Measurements from ENCODE around the gene UBQLN3. TPM values are rescaled to one million over a fixed set of nuclear protein-coding genes. Genes with fewer than 3 reads are reported as not detected.

The UBQLN3 gene
- total RNA-seq, 1 donor from 2014 or later = not detected

- no peak overlapping the region for H2AFZ ChIP-seq (ENCODE audit: low read depth, low read length)
- no peaks in the 10 kb centered on the region for H3K4me1 Mint-ChIP-seq (ENCODE audit: low read depth, unreplicated experiment)
- H3K4me1 ChIP-seq (ENCODE audit: insufficient read depth, low read length) = no peaks in the 10 kb centered on the region
- no peaks in the 10 kb centered on the region for H3K27me3 ChIP-seq (ENCODE audit: insufficient read depth, low read length)
- FAIRE-seq (no peak), DNase-seq (ENCODE audit: low read depth) (no peak)
- H4K20me1 ChIP-seq (ENCODE audit: insufficient read depth, low read length) = no peaks in the 10 kb centered on the region
- no peaks in the 10 kb centered on the region for H3K36me3 ChIP-seq (ENCODE audit: insufficient read depth, low read length)
- no peaks in the 10 kb centered on the region for H3K79me2 ChIP-seq (ENCODE audit: insufficient read depth, low read length)
- no peak overlapping the region for H3K27ac ChIP-seq (ENCODE audit: low read depth, low read length)
- H3K9ac ChIP-seq (ENCODE audit: low read length) = no peak overlapping the region
- no peak overlapping the region for H3K27ac Mint-ChIP-seq (ENCODE audit: unreplicated experiment)
- H3K9me3 Mint-ChIP-seq (ENCODE audit: unreplicated experiment) = no peaks in the 10 kb centered on the region
- H3K36me3 Mint-ChIP-seq (ENCODE audit: low read depth, unreplicated experiment) = peaks cover 2% of the 10 kb centered on the region
- H3K4me2 ChIP-seq (ENCODE audit: low read length) = no peak overlapping the region
- no peak for TF ChIP-seq CTCF (IDR thresholded peaks at IDR 0.05; ENCODE audit: insufficient read depth, low read depth, low read length)
- TF ChIP-seq EZH2 (IDR thresholded peaks at IDR 0.05; ENCODE audit: insufficient read depth, low read length) = no peak
- H3K4me3 Mint-ChIP-seq (ENCODE audit: unreplicated experiment) = no peak overlapping the region
- no peak overlapping the region for H3K4me3 ChIP-seq (ENCODE audit: insufficient read depth, low read depth, low read length)
- H3K9me3 ChIP-seq (ENCODE audit: insufficient read depth, low read depth, low read length) = no peaks in the 10 kb centered on the region
- no peaks in the 10 kb centered on the region for H3K27me3 Mint-ChIP-seq (ENCODE audit: low read depth, unreplicated experiment)
Measured at GRCh38 chr11:5536482-5536881, 26.7 kb upstream of the UBQLN3 start.

GRCh38 chr11:5534046-5534445 is 24.3 kb upstream of the UBQLN3 start:
- no peak overlapping the region for H3K4me3 Mint-ChIP-seq (ENCODE audit: unreplicated experiment)
- TF ChIP-seq CTCF (IDR thresholded peaks at IDR 0.05; ENCODE audit: insufficient read depth, low read depth, low read length) = no peak
- no peak for TF ChIP-seq EZH2 (IDR thresholded peaks at IDR 0.05; ENCODE audit: insufficient read depth, low read length)
- Histone ChIP-seq H3K36me3 (ENCODE audit: insufficient read depth, low read length) (no peaks in the 10 kb centered on the region), H2AFZ (ENCODE audit: low read depth, low read length) (no peak overlapping the region), H3K79me2 (ENCODE audit: insufficient read depth, low read length) (no peaks in the 10 kb centered on the region), H3K9me3 (ENCODE audit: insufficient read depth, low read depth, low read length) (no peaks in the 10 kb centered on the region), H3K27me3 (ENCODE audit: insufficient read depth, low read length) (no peaks in the 10 kb centered on the region), H3K27ac (ENCODE audit: low read depth, low read length) (no peak overlapping the region), H3K4me3 (ENCODE audit: insufficient read depth, low read depth, low read length) (no peak overlapping the region), H3K9ac (ENCODE audit: low read length) (no peak overlapping the region), H4K20me1 (ENCODE audit: insufficient read depth, low read length) (no peaks in the 10 kb centered on the region), H3K4me1 (ENCODE audit: insufficient read depth, low read length) (no peaks in the 10 kb centered on the region), H3K4me2 (ENCODE audit: low read length) (no peak overlapping the region)
- no peaks in the 10 kb centered on the region for H3K4me1 Mint-ChIP-seq (ENCODE audit: low read depth, unreplicated experiment)
- FAIRE-seq (no peak), DNase-seq (ENCODE audit: low read depth) (no peak)
- peaks cover 4% of the 10 kb centered on the region for H3K27me3 Mint-ChIP-seq (ENCODE audit: low read depth, unreplicated experiment)
- H3K9me3 Mint-ChIP-seq (ENCODE audit: unreplicated experiment) = no peaks in the 10 kb centered on the region
- H3K27ac Mint-ChIP-seq (ENCODE audit: unreplicated experiment) = no peak overlapping the region
- H3K36me3 Mint-ChIP-seq (ENCODE audit: low read depth, unreplicated experiment) = peaks cover 2% of the 10 kb centered on the region

GRCh38 chr11:5531053-5531831 is 21.5 kb upstream of the UBQLN3 start:
- TF ChIP-seq EZH2 (IDR thresholded peaks at IDR 0.05; ENCODE audit: insufficient read depth, low read length) (no peak), CTCF (IDR thresholded peaks at IDR 0.05; ENCODE audit: insufficient read depth, low read depth, low read length) (no peak)
- H3K4me3 ChIP-seq (ENCODE audit: insufficient read depth, low read depth, low read length) = no peak overlapping the region
- no peaks in the 10 kb centered on the region for H3K79me2 ChIP-seq (ENCODE audit: insufficient read depth, low read length)
- no peak overlapping the region for H3K9ac ChIP-seq (ENCODE audit: low read length)
- no peak overlapping the region for H2AFZ ChIP-seq (ENCODE audit: low read depth, low read length)
- peaks cover 16% of the 10 kb centered on the region for H3K27me3 Mint-ChIP-seq (ENCODE audit: low read depth, unreplicated experiment)
- FAIRE-seq = no peak
- peaks cover 3% of the 10 kb centered on the region for H3K27me3 ChIP-seq (ENCODE audit: insufficient read depth, low read length)
- H3K36me3 ChIP-seq (ENCODE audit: insufficient read depth, low read length) = no peaks in the 10 kb centered on the region
- no peak overlapping the region for H3K4me3 Mint-ChIP-seq (ENCODE audit: unreplicated experiment)
- H3K36me3 Mint-ChIP-seq (ENCODE audit: low read depth, unreplicated experiment) = no peaks in the 10 kb centered on the region
- H3K9me3 ChIP-seq (ENCODE audit: insufficient read depth, low read depth, low read length) = no peaks in the 10 kb centered on the region
- no peaks in the 10 kb centered on the region for H3K9me3 Mint-ChIP-seq (ENCODE audit: unreplicated experiment)
- no peaks in the 10 kb centered on the region for H3K4me1 ChIP-seq (ENCODE audit: insufficient read depth, low read length)
- no peaks in the 10 kb centered on the region for H4K20me1 ChIP-seq (ENCODE audit: insufficient read depth, low read length)
- H3K4me2 ChIP-seq (ENCODE audit: low read length) = no peak overlapping the region
- DNase-seq (ENCODE audit: low read depth) = no peak
- no peaks in the 10 kb centered on the region for H3K4me1 Mint-ChIP-seq (ENCODE audit: low read depth, unreplicated experiment)
- no peak overlapping the region for H3K27ac ChIP-seq (ENCODE audit: low read depth, low read length)
- H3K27ac Mint-ChIP-seq (ENCODE audit: unreplicated experiment) = no peak overlapping the region
